ENCODE data around the gene NPM3.

Gene NPM3

DNA sequence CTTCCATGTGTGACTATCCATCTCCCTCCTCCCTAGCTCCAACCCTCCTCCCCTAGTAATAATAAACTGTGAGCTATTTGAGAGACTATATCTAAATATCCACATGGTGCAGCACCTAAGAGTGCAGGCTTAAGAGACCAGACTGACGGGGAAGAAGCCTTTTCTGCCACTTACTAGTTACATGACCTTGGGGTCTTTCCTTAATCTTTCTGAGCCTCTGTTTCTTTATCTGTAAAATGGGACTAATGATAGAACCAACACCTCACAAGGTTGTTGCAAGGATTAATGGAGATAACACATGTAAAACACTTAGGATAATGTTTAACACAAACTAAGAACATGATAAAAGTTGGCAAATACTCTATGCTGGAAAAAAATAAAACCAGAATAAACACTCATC lies 51.1 kb downstream of the NPM3 start:
- no peak for DNase-seq (ENCODE audit: low spot score)
- Mint-ChIP-seq H3K9me3 (no peaks in the 10 kb centered on the region), H3K27ac (no peak overlapping the region), H3K4me1 (ENCODE audit: low read depth) (no peaks in the 10 kb centered on the region), H3K4me3 (no peak overlapping the region), H3K36me3 (ENCODE audit: low read depth) (no peaks in the 10 kb centered on the region), H3K27me3 (ENCODE audit: low read depth) (peaks cover 26% of the 10 kb centered on the region)
